ENCODE data around the gene PTPRM. TPM values are rescaled to one million over a fixed set of nuclear protein-coding genes. Genes with fewer than 3 reads are reported as not detected.

Gene PTPRM
- polyA plus RNA-seq, 1 donor from 2014 or later, result 126 TPM

DNA sequence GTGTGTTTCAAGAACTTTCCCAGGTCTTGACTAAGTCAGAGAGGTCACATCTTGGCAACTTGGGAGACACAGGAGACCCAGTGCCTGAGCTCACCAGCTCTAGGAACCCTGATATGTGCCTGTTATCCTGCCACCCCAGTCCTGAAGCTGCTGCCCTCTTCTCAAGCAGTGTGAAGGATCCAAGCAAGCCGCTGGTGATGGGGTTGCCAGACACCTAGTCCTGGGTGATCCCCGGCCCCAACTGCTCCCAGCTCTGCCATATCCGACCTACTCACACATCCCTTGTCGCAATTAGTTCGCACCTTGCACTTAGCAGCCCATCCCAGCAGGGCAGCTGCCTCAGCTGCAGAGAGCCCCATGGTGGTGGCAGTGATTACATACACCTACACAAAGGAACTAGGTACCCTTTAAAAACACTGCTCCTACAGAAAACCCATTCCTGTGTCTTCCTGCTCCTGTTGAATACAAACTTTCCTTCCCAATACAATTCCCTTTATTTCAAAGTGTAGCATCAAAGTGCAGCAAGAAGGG lies 794.9 kb downstream of the PTPRM start:
- Histone ChIP-seq H3F3A (ENCODE audit: insufficient read depth, low read length, poor library complexity, severe bottlenecking) (no peaks in the 10 kb centered on the region), H3K27me3 (ENCODE audit: insufficient read depth, low read depth, low read length) (peaks cover 4% of the 10 kb centered on the region), H4K20me1 (ENCODE audit: insufficient read depth) (no peaks in the 10 kb centered on the region), H2AFZ (ENCODE audit: low read depth, low read length) (no peak overlapping the region), H3K36me3 (ENCODE audit: insufficient read depth, low read length) (no peaks in the 10 kb centered on the region), H3K4me2 (ENCODE audit: low read length) (no peak overlapping the region), H3K9ac (ENCODE audit: low read length) (no peak overlapping the region), H3K4me3 (ENCODE audit: low read length) (no peak overlapping the region), H3K79me2 (replicated peaks; ENCODE audit: insufficient read depth, low read length) (no peaks in the 10 kb centered on the region), H3K9me2 (ENCODE audit: insufficient read depth, low read length) (no peaks in the 10 kb centered on the region), H3K27ac (ENCODE audit: low read length) (no peak overlapping the region), H3K9me3 (ENCODE audit: low read length) (no peaks in the 10 kb centered on the region)
- TF ChIP-seq EZH2 (IDR thresholded peaks at IDR 0.05; ENCODE audit: borderline replicate concordance, insufficient read depth, low read length, poor library complexity, severe bottlenecking), result no peak
- TF ChIP-seq MXI1 (conservative IDR thresholded peaks at IDR 0.05; ENCODE audit: poor library complexity, severe bottlenecking), result no peak
- no peak for TF ChIP-seq REST (IDR thresholded peaks at IDR 0.05; ENCODE audit: borderline replicate concordance)

- Histone ChIP-seq H3K9ac (ENCODE audit: low read length) (no peak overlapping the region), H3K9me3 (ENCODE audit: low read length) (no peaks in the 10 kb centered on the region), H3K36me3 (ENCODE audit: insufficient read depth, low read length) (no peaks in the 10 kb centered on the region), H3K4me2 (ENCODE audit: low read length) (no peak overlapping the region), H3K79me2 (replicated peaks; ENCODE audit: insufficient read depth, low read length) (no peaks in the 10 kb centered on the region), H3K9me2 (ENCODE audit: insufficient read depth, low read length) (no peaks in the 10 kb centered on the region), H3K4me3 (ENCODE audit: low read length) (no peak overlapping the region), H3K27me3 (ENCODE audit: insufficient read depth, low read depth, low read length) (peaks cover 13% of the 10 kb centered on the region), H3F3A (ENCODE audit: insufficient read depth, low read length, poor library complexity, severe bottlenecking) (no peaks in the 10 kb centered on the region), H3K27ac (ENCODE audit: low read length) (no peak overlapping the region), H2AFZ (ENCODE audit: low read depth, low read length) (no peak overlapping the region), H4K20me1 (ENCODE audit: insufficient read depth) (no peaks in the 10 kb centered on the region)
- TF ChIP-seq POLR2AphosphoS5 (IDR thresholded peaks at IDR 0.05) (no peak), EP300 (conservative IDR thresholded peaks at IDR 0.05; ENCODE audit: poor library complexity, severe bottlenecking) (no peak), REST (IDR thresholded peaks at IDR 0.05; ENCODE audit: borderline replicate concordance) (no peak), RAD21 (conservative IDR thresholded peaks at IDR 0.05) (no peak), CTCF (IDR thresholded peaks at IDR 0.05; ENCODE audit: poor library complexity, severe bottlenecking) (no peak), EZH2 (IDR thresholded peaks at IDR 0.05; ENCODE audit: borderline replicate concordance, insufficient read depth, low read length, poor library complexity, severe bottlenecking) (no peak), MXI1 (conservative IDR thresholded peaks at IDR 0.05; ENCODE audit: poor library complexity, severe bottlenecking) (no peak), SMC3 (conservative IDR thresholded peaks at IDR 0.05; ENCODE audit: poor library complexity) (no peak), TAF1 (IDR thresholded peaks at IDR 0.05; ENCODE audit: low read depth) (no peak)
These were observed 795.7 kb downstream of the PTPRM start for GRCh38 chr18:8362863-8363262.
